Keratinocyte (primary cell): ENCODE results near the gene SOX5. TPM values are rescaled to one million over a fixed set of nuclear protein-coding genes. Genes with fewer than 3 reads are reported as not detected.

Source experiments
- DNase-seq: peaks from one replicate; pipeline ENCODE4 v3.0.0-alpha.2; 2011; ENCODE audit warnings: low read depth, missing footprints, low spot score
- FAIRE-seq: peaks from 2 replicates; lab custom pipeline; 2011; peaks lifted over from hg19 to GRCh38; lab: Jason Lieb, UNC
- H2AFZ ChIP-seq: 2 replicates; pipeline ENCODE4 v1.6.0; 2012; ENCODE audit warnings: low read length, control low read depth, inconsistent platforms; ENCODE audit not compliant: control insufficient read depth
- H3K27ac ChIP-seq: 2 replicates; pipeline ENCODE4 v1.5.1; 2011; ENCODE audit warnings: low read length; ENCODE audit not compliant: control insufficient read depth, insufficient read depth
- H3K27me3 ChIP-seq: 3 replicates; pipeline ENCODE4 v1.6.0; 2011; ENCODE audit warnings: low read length; ENCODE audit not compliant: control insufficient read depth, insufficient read depth; ENCODE audit errors: extremely low read depth
- H3K36me3 ChIP-seq, 2 experiments: 2 replicates in 1 of 2; 3 replicates in 1 of 2; pipeline ENCODE4 v1.5.1; 2011; ENCODE audit warnings: low read length in 2 of 2, mild to moderate bottlenecking in 1 of 2; ENCODE audit not compliant: control insufficient read depth in 2 of 2, insufficient read depth in 2 of 2; ENCODE audit errors: extremely low read depth in 1 of 2
- H3K4me1 ChIP-seq: 3 replicates; pipeline ENCODE4 v1.5.1; 2011; ENCODE audit warnings: low read length; ENCODE audit not compliant: control insufficient read depth, insufficient read depth; ENCODE audit errors: extremely low read depth
- H3K4me2 ChIP-seq: 3 replicates; pipeline ENCODE4 v1.6.0; 2011; ENCODE audit warnings: low read depth, low read length; ENCODE audit not compliant: control insufficient read depth, insufficient read depth; ENCODE audit errors: extremely low read depth
- H3K4me3 ChIP-seq, 3 experiments: fragments of 200-600 bp in 1 of 3; sonication (generic) in 1 of 3; 2 replicates in 2 of 3; 3 replicates in 1 of 3; pipeline ENCODE4 v1.5.1; 2011 to 2016; ENCODE audit warnings: low read length in 3 of 3, mild to moderate bottlenecking in 3 of 3, control low read depth in 2 of 3, inconsistent platforms in 1 of 3, low read depth in 1 of 3, mixed read lengths in 1 of 3, mixed run types in 1 of 3, moderate library complexity in 1 of 3; ENCODE audit not compliant: control insufficient read depth in 2 of 3, insufficient read depth in 2 of 3; ENCODE audit errors: extremely low read depth in 1 of 3
- H3K79me2 ChIP-seq: 2 replicates; pipeline ENCODE4 v1.6.0; 2012; ENCODE audit warnings: low read length; ENCODE audit not compliant: control insufficient read depth, insufficient read depth
- H3K9ac ChIP-seq: 3 replicates; pipeline ENCODE4 v1.6.0; 2011; ENCODE audit warnings: low read length; ENCODE audit not compliant: control insufficient read depth, insufficient read depth; ENCODE audit errors: extremely low read depth
- H3K9me1 ChIP-seq: 3 replicates; pipeline ENCODE4 v1.6.0; 2011; ENCODE audit warnings: low read length; ENCODE audit not compliant: control insufficient read depth, insufficient read depth; ENCODE audit errors: extremely low read depth
- H3K9me3 ChIP-seq: 2 replicates; pipeline ENCODE4 v1.5.1; 2012; ENCODE audit warnings: low read depth, low read length; ENCODE audit not compliant: control insufficient read depth
- H4K20me1 ChIP-seq: 3 replicates; pipeline ENCODE4 v1.6.0; 2011; ENCODE audit warnings: low read length; ENCODE audit not compliant: control insufficient read depth, insufficient read depth; ENCODE audit errors: extremely low read depth
- CTCF ChIP-seq, 3 experiments: IDR thresholded peaks in 1 of 3; conservative IDR thresholded peaks in 1 of 3; optimal IDR thresholded peaks in 1 of 3; 2 replicates in 2 of 3; 3 replicates in 1 of 3; pipeline versions ENCODE3 to v1.5.1; 2011; ENCODE audit warnings: low read length in 3 of 3, mild to moderate bottlenecking in 3 of 3, moderate library complexity in 2 of 3, control low read depth in 1 of 3, inconsistent platforms in 1 of 3; ENCODE audit not compliant: insufficient read depth in 2 of 3; ENCODE audit errors: extremely low read depth in 1 of 3
- EZH2 ChIP-seq: IDR thresholded peaks from one replicate; pipeline ENCODE4 v1.6.1; 2012; ENCODE audit warnings: inconsistent platforms, mild to moderate bottlenecking, low read length, moderate library complexity
- dilution Hi-C: fragments of 300-500 bp; cut with MboI; formaldehyde crosslinking; loops from one replicate; pipeline ENCODE4 v1.7.0; 2020; ENCODE audit warnings: low sequenced_read_pairs; ENCODE audit not compliant: extremely low pct_ligation_motif_present
- polyA plus RNA-seq, 5 experiments: library from polyadenylated mRNA; depleted of rRNA in 3 of 5; stranded (reverse) in 3 of 5; stranded (forward) in 1 of 5; unstranded in 1 of 5; fragments of >200 nt; gene quantifications; 1 replicate in 1 of 5; 2 replicates in 3 of 5; 3 replicates in 1 of 5; pipeline versions ENCODE4 v1.2.1 to v1.2.3, GENCODE V29; 2011 to 2012; ENCODE audit warnings: missing spikeins in 2 of 5, low read depth in 1 of 5, low replicate concordance in 1 of 5

SOX5 gene
- polyA plus RNA-seq, 1 donor (not counting 4 experiments of a cell fraction or from before 2014, with no cell fraction given) = not detected

- Histone ChIP-seq H3K4me1 (no peaks in the 10 kb centered on the region), H4K20me1 (no peaks in the 10 kb centered on the region), H3K4me2 (no peak overlapping the region), H3K79me2 (no peaks in the 10 kb centered on the region), H3K36me3 (no peaks in the 10 kb centered on the region), H3K27ac (no peak overlapping the region), H3K4me3 (no peak overlapping the region), H3K9me1 (no peaks in the 10 kb centered on the region), H3K27me3 (no peaks in the 10 kb centered on the region), H2AFZ (no peak overlapping the region), H3K9me3 (no peaks in the 10 kb centered on the region), H3K9ac (no peak overlapping the region)
- dilution Hi-C loops = no loop called here
- DNase-seq (no peak), FAIRE-seq (no peak)
- TF ChIP-seq CTCF (optimal IDR thresholded peaks at IDR 0.05 in 1 of 3, IDR thresholded peaks at IDR 0.05 in 1 of 3, conservative IDR thresholded peaks at IDR 0.05 in 1 of 3; ENCODE audit: extremely low read depth in 1 of 3, insufficient read depth in 2 of 3, low read length in 3 of 3) (no peak), EZH2 (no peak)
These were observed 64.1 kb downstream of the SOX5 start for GRCh38 chr12:23885394-23885793.

- DNase-seq = no peak
- H3K79me2 ChIP-seq = no peaks in the 10 kb centered on the region
- no peak overlapping the region for H3K9ac ChIP-seq
- no peak for FAIRE-seq
- H3K36me3 ChIP-seq = no peaks in the 10 kb centered on the region
- H3K27ac ChIP-seq = no peak overlapping the region
- H3K9me1 ChIP-seq = no peaks in the 10 kb centered on the region
- H3K4me1 ChIP-seq = no peaks in the 10 kb centered on the region
- dilution Hi-C loops = no loop called here
- H4K20me1 ChIP-seq = no peaks in the 10 kb centered on the region
- H3K9me3 ChIP-seq = no peaks in the 10 kb centered on the region
- no peak overlapping the region for H2AFZ ChIP-seq
- no peaks in the 10 kb centered on the region for H3K27me3 ChIP-seq
- H3K4me2 ChIP-seq = no peak overlapping the region
- H3K4me3 ChIP-seq = no peak overlapping the region
- no peak for TF ChIP-seq EZH2
- TF ChIP-seq CTCF (optimal IDR thresholded peaks at IDR 0.05 in 1 of 3, IDR thresholded peaks at IDR 0.05 in 1 of 3, conservative IDR thresholded peaks at IDR 0.05 in 1 of 3; ENCODE audit: extremely low read depth in 1 of 3, insufficient read depth in 2 of 3, low read length in 3 of 3) = no peak
These were observed 64.6 kb downstream of the SOX5 start for GRCh38 chr12:23884909-23885308.
